Measurements from ENCODE around the gene DNAH2. TPM values are rescaled to one million over a fixed set of nuclear protein-coding genes. Genes with fewer than 3 reads are reported as not detected.

The DNAH2 gene
- total and polyA plus RNA-seq, 2 of the 13 experiments (the other 11 are each of a cell fraction or from before 2014, with no cell fraction given), result not detected

GRCh38 chr17:7824021-7824924 is 106.7 kb downstream of the DNAH2 start:
- H3K79me2 ChIP-seq (ENCODE audit: insufficient read depth, low read length), result no peaks in the 10 kb centered on the region
- no peaks in the 10 kb centered on the region for H4K20me1 ChIP-seq (ENCODE audit: insufficient read depth, low read length)
- no peaks in the 10 kb centered on the region for H3K36me3 ChIP-seq (replicated peaks in 1 of 2; ENCODE audit: control insufficient read depth in 1 of 2, insufficient read depth in 2 of 2, low read length in 2 of 2)
- WGBS (ENCODE audit: low lambda C conversion rate), result 26% methylated on average over 9 of the region's 9 CpGs
- H2AFZ ChIP-seq (ENCODE audit: low read length), result no peak overlapping the region
- in situ Hi-C loops (cut with HindIII; ENCODE audit: extremely low pct_ligation_motif_present, low pct_unique_long_range_greater_than_20kb), result loop anchor here (5.0 kb wide), 1 partner anchor 73 kb away; no protein-coding TSS in a partner anchor
- H3K9ac ChIP-seq (ENCODE audit: insufficient read depth, low read depth, low read length), result no peak overlapping the region
- intact Hi-C loops (cut with micrococcal nuclease; ENCODE audit: unreplicated experiment), result loop anchor here (1.0 to 5.0 kb wide), 2 partner anchors 32 to 82 kb away; no protein-coding TSS in a partner anchor
- peaks cover 0 to 31% of the 10 kb centered on the region in 2 experiments; a peak in 2 of 5 replicates for H3K27me3 ChIP-seq (ENCODE audit: control insufficient read depth in 1 of 2, insufficient read depth in 2 of 2, low read length in 2 of 2)
- H3K27ac ChIP-seq (ENCODE audit: extremely low read length, insufficient read depth, low read length), result no peak overlapping the region
- ChIA-PET CTCF (ENCODE audit: low intra/inter-chr PET ratio, low total read pairs) (interaction anchor here (1.0 to 2.0 kb wide), 2 partner anchors 27 to 33 kb away, joined by 4 to 9 read pairs; partner anchors contain the start of genes CYB5D1 and NAA38), POLR2A (interaction anchor here (1.1 to 1.6 kb wide), 3 partner anchors 9 to 33 kb away, joined by 4 to 7 read pairs (median 6); partner anchors contain the start of genes KDM6B and NAA38)
- H3K4me1 ChIP-seq (ENCODE audit: insufficient read depth, low read length), result no peaks in the 10 kb centered on the region
- DNase-seq (ENCODE audit: low spot score) (no peak), ATAC-seq (no peak), FAIRE-seq (no peak)
- no TSS peak for BruUV-seq (replicated peaks)
- no peak overlapping the region for H3K4me2 ChIP-seq (ENCODE audit: low read depth, low read length)
- no peaks in the 10 kb centered on the region for H3K9me3 ChIP-seq (ENCODE audit: low read length)
- H3K4me3 ChIP-seq (replicated peaks in 1 of 3; ENCODE audit: insufficient read depth in 1 of 3, low read depth in 2 of 3, low read length in 3 of 3), result no peak overlapping the region
- TF ChIP-seq TIGD3 (CRISPR knock-in tag; IDR thresholded peaks at IDR 0.05; ENCODE audit: borderline replicate concordance) (no peak), IKZF5 (CRISPR knock-in tag; IDR thresholded peaks at IDR 0.05) (no peak), DZIP1 (CRISPR knock-in tag; IDR thresholded peaks at IDR 0.05) (no peak), ZNF597 (CRISPR knock-in tag; IDR thresholded peaks at IDR 0.05) (no peak), ZNF530 (CRISPR knock-in tag; IDR thresholded peaks at IDR 0.05; ENCODE audit: low read depth) (no peak), ZFY (CRISPR knock-in tag; IDR thresholded peaks at IDR 0.05) (no peak), ZBTB25 (CRISPR knock-in tag; IDR thresholded peaks at IDR 0.05) (no peak), ZFP82 (CRISPR knock-in tag; IDR thresholded peaks at IDR 0.05; ENCODE audit: borderline replicate concordance) (no peak), HMGA1 (CRISPR knock-in tag; conservative IDR thresholded peaks at IDR 0.05) (no peak), ZNF549 (CRISPR knock-in tag; IDR thresholded peaks at IDR 0.05) (no peak), SIN3B (IDR thresholded peaks at IDR 0.05; ENCODE audit: low read length) (no peak), HMGXB4 (CRISPR knock-in tag; IDR thresholded peaks at IDR 0.05; ENCODE audit: borderline replicate concordance in 1 of 2, low read depth in 1 of 2) (no peak), CEBPG (CRISPR knock-in tag; IDR thresholded peaks at IDR 0.05) (no peak)
